Measurements from ENCODE around the gene VPS8. TPM values are rescaled to one million over a fixed set of nuclear protein-coding genes. Genes with fewer than 3 reads are reported as not detected.
A peak's percentile ranks its signal among the peaks of the same experiment; 100 is the strongest.

Gene VPS8
- total RNA-seq, 2 donors from 2014 or later, result 49.7 to 70.0 TPM

- H3K4me3 Mint-ChIP-seq, result no peak overlapping the region
- H3K27me3 Mint-ChIP-seq (ENCODE audit: insufficient read depth), result no peaks in the 10 kb centered on the region
- no peaks in the 10 kb centered on the region for H3K4me1 ChIP-seq (ENCODE audit: control insufficient read depth, insufficient read depth, low read length)
- H3K27me3 ChIP-seq (ENCODE audit: control insufficient read depth, insufficient read depth, low read length, poor library complexity, severe bottlenecking), result no peaks in the 10 kb centered on the region
- TF ChIP-seq CTCF (conservative IDR thresholded peaks at IDR 0.05), result no peak
- 86 to 95% methylated on average over 4 to 5 of the region's 6 CpGs for WGBS, 2 experiments (ENCODE audit: insufficient coverage in 1 of 2, insufficient read length in 1 of 2)
- peaks cover 7% of the 10 kb centered on the region for H3K4me1 Mint-ChIP-seq
- no peak overlapping the region for H3K4me3 ChIP-seq (ENCODE audit: low read length)
- no peaks in the 10 kb centered on the region for H3K9me3 ChIP-seq (ENCODE audit: control insufficient read depth, low read length)
- no peak overlapping the region for H3K27ac ChIP-seq (ENCODE audit: low read depth, low read length)
- H3K36me3 Mint-ChIP-seq (ENCODE audit: low read depth), result peaks cover 10% of the 10 kb centered on the region
- H3K9me3 Mint-ChIP-seq, result no peaks in the 10 kb centered on the region
- H3K36me3 ChIP-seq (ENCODE audit: control insufficient read depth, insufficient read depth, low read length), result peaks cover 13% of the 10 kb centered on the region
- no peak overlapping the region for H3K9ac ChIP-seq (ENCODE audit: extremely low read depth, low read length, poor library complexity, severe bottlenecking)
- peak overlapping the region; percentile 2 for H3K27ac Mint-ChIP-seq
- peak; percentile 44 for DNase-seq
Observed at GRCh38 chr3:184889312-184889904, 77.4 kb downstream of the VPS8 start.

GRCh38 chr3:184894051-184894450, 82.1 kb downstream of the VPS8 start:
- H3K36me3 ChIP-seq (ENCODE audit: control insufficient read depth, insufficient read depth, low read length), result peaks cover 4% of the 10 kb centered on the region
- H3K9me3 ChIP-seq (ENCODE audit: control insufficient read depth, low read length), result no peaks in the 10 kb centered on the region
- DNase-seq, result no peak
- H3K27me3 ChIP-seq (ENCODE audit: control insufficient read depth, insufficient read depth, low read length, poor library complexity, severe bottlenecking), result no peaks in the 10 kb centered on the region
- H3K4me3 ChIP-seq (ENCODE audit: low read length), result no peak overlapping the region
- Mint-ChIP-seq H3K4me3 (no peak overlapping the region), H3K4me1 (peaks cover 2% of the 10 kb centered on the region), H3K27me3 (ENCODE audit: insufficient read depth) (no peaks in the 10 kb centered on the region), H3K27ac (no peak overlapping the region), H3K36me3 (ENCODE audit: low read depth) (peaks cover 3% of the 10 kb centered on the region), H3K9me3 (no peaks in the 10 kb centered on the region)
- no peak overlapping the region for H3K9ac ChIP-seq (ENCODE audit: extremely low read depth, low read length, poor library complexity, severe bottlenecking)
- no peak overlapping the region for H3K27ac ChIP-seq (ENCODE audit: low read depth, low read length)
- no peak for TF ChIP-seq CTCF (conservative IDR thresholded peaks at IDR 0.05)
- no CpG with 5 or more reads among the region's 1 CpG for WGBS, 2 experiments (ENCODE audit: insufficient coverage in 1 of 2, insufficient read length in 1 of 2)
- H3K4me1 ChIP-seq (ENCODE audit: control insufficient read depth, insufficient read depth, low read length), result no peaks in the 10 kb centered on the region

- no peak overlapping the region for H3K27ac ChIP-seq (ENCODE audit: low read depth, low read length)
- no peak overlapping the region for H3K27ac Mint-ChIP-seq
- H3K4me1 ChIP-seq (ENCODE audit: control insufficient read depth, insufficient read depth, low read length), result no peaks in the 10 kb centered on the region
- H3K36me3 Mint-ChIP-seq (ENCODE audit: low read depth), result peaks cover 3% of the 10 kb centered on the region
- TF ChIP-seq CTCF (conservative IDR thresholded peaks at IDR 0.05), result no peak
- no peak overlapping the region for H3K4me3 ChIP-seq (ENCODE audit: low read length)
- no peaks in the 10 kb centered on the region for H3K27me3 ChIP-seq (ENCODE audit: control insufficient read depth, insufficient read depth, low read length, poor library complexity, severe bottlenecking)
- H3K9me3 Mint-ChIP-seq, result no peaks in the 10 kb centered on the region
- H3K27me3 Mint-ChIP-seq (ENCODE audit: insufficient read depth), result no peaks in the 10 kb centered on the region
- DNase-seq, result no peak
- peaks cover 15% of the 10 kb centered on the region for H3K4me1 Mint-ChIP-seq
- no peaks in the 10 kb centered on the region for H3K9me3 ChIP-seq (ENCODE audit: control insufficient read depth, low read length)
- 90 to 96% methylated on average over 3 to 4 of the region's 4 CpGs for WGBS, 2 experiments (ENCODE audit: insufficient coverage in 1 of 2, insufficient read length in 1 of 2)
- H3K4me3 Mint-ChIP-seq, result no peak overlapping the region
- H3K36me3 ChIP-seq (ENCODE audit: control insufficient read depth, insufficient read depth, low read length), result peaks cover 9% of the 10 kb centered on the region
- no peak overlapping the region for H3K9ac ChIP-seq (ENCODE audit: extremely low read depth, low read length, poor library complexity, severe bottlenecking)
Observed at GRCh38 chr3:184895350-184895749, 83.4 kb downstream of the VPS8 start.
